ENCODE data around the gene TMEM114.

TMEM114 gene

DNA sequence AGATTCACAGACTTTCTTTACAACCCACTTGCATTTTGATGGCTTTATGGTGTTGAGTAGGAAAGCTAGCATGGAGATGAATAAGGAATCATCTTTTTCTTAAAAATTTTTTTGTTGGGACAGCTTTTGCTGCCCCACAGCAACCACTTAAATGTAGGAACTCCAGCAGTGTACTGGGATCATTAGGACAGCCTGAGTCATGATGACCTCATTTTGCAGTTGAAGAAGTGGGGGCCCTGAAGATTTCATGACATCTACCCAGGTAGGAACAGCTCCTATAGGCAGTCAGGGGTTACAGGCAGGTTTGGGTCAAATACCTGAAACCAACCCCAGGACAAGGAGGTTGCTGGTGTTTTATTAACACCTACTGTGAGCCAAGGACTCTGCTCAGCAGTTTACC, 33.3 kb upstream of the TMEM114 start:
- TF ChIP-seq, protein P1, sequence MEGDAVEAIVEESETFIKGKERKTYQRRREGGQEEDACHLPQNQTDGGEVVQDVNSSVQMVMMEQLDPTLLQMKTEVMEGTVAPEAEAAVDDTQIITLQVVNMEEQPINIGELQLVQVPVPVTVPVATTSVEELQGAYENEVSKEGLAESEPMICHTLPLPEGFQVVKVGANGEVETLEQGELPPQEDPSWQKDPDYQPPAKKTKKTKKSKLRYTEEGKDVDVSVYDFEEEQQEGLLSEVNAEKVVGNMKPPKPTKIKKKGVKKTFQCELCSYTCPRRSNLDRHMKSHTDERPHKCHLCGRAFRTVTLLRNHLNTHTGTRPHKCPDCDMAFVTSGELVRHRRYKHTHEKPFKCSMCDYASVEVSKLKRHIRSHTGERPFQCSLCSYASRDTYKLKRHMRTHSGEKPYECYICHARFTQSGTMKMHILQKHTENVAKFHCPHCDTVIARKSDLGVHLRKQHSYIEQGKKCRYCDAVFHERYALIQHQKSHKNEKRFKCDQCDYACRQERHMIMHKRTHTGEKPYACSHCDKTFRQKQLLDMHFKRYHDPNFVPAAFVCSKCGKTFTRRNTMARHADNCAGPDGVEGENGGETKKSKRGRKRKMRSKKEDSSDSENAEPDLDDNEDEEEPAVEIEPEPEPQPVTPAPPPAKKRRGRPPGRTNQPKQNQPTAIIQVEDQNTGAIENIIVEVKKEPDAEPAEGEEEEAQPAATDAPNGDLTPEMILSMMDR (IDR thresholded peaks at IDR 0.05; ENCODE audit: insufficient read depth, low read length, missing control alignments) = no peak
- H3K4me3 ChIP-seq (ENCODE audit: low read depth, low read length) = no peak overlapping the region
- POLR2A ChIA-PET = no interaction called here
- DNase-seq (ENCODE audit: low read depth, low spot score) = no peak
- CTCF ChIA-PET = interaction anchor here (3.0 to 7.5 kb wide), 2 partner anchors 51 to 55 kb away, joined by 9 to 43 read pairs; no protein-coding TSS in a partner anchor

DNA sequence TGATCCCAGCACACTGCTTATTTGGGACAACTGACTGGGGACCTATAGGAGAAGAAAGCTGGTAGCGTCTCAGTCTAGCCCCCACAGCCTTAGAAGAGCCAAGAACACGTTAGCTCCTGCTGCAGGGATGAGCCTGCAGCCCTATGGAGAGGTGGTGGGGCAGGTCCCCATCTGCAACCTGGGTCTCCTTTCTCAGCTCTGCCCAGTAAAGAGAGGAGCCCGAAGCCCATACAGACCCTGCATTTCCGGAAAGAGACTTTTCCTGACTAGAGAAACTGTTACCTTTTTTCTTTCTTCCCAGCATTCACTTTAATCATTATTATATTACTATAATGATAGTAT, 32.0 kb upstream of the TMEM114 start:
- DNase-seq (ENCODE audit: low read depth, low spot score) = no peak
- TF ChIP-seq, protein P1 (IDR thresholded peaks at IDR 0.05; ENCODE audit: insufficient read depth, low read length, missing control alignments) = no peak
- CTCF ChIA-PET = interaction anchor here (0.9 to 7.5 kb wide), 4 partner anchors 10 to 53 kb away, joined by 3 to 43 read pairs (median 4); no protein-coding TSS in a partner anchor
- POLR2A ChIA-PET = no interaction called here
- peak overlapping the region; percentile 99 for H3K4me3 ChIP-seq (ENCODE audit: low read depth, low read length)

DNA sequence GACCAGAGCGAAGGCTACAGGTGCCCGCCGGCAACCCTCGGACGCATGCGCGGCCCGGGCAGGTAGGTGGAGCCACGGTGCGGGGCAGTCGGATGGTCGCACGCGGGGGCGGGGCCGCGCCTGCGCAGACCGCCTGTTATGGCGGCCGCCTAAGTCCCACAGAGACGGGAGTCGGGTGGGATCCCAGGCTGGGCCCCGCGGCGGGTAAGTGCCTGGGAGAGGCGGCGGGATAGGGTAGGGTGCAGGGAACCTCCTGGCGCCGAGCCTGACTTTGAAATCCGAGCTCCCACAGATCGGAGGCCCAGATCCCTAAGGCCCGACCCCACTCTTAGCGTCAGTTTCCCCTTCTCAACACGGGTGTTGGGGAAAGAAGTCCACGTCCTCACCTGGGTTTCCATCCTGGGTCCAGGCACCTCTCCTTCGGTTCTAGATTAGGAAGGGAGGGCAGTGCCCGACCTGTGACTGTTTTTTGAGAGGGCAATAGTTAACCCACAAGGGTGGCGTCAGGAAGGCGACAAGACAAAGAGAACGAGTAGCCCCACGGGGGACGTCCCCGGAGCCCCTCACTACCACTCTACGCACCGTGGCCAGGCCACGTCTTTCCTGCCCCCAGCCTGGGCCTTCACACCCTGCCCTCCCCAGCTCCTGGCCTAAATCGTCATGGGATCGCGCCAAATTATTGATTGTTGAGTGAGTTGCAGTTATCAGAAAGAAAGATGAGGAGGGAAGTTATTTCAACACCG, 31.4 kb upstream of the TMEM114 start, which contains the start of gene METTL22:
TSS of gene METTL22 (plus strand) at position 127 of the 743 bp plus-strand sequence. CDS start 3,968 bp downstream, outside the sequence.
- TF ChIP-seq, protein P1 (IDR thresholded peaks at IDR 0.05; ENCODE audit: insufficient read depth, low read length, missing control alignments) = no peak
- POLR2A ChIA-PET = no interaction called here
- H3K4me3 ChIP-seq (ENCODE audit: low read depth, low read length) = peak within 1 kb of the TSS; percentile 99
- peak; percentile 10 for DNase-seq (ENCODE audit: low read depth, low spot score)
- CTCF ChIA-PET = interaction anchor here (0.9 to 7.5 kb wide), 4 partner anchors 11 to 53 kb away, joined by 3 to 43 read pairs (median 4); no protein-coding TSS in a partner anchor

DNA sequence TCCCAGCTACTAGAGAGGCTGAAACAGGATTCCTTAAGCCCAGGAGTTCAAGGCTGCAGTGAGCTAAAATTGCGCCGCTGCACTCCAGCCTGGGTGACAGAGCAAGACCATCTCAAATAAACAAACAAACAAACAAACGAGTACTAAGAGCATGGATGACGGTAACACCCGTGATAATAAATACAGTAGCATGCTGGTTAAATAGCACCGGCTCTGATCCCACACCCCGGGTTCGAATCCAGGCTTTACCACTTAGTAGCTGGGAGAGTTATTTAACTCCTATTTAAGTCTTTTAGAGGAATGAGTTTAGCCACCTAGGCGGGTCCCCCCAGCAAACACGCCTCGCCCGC, 30.9 kb upstream of the TMEM114 start:
- POLR2A ChIA-PET = no interaction called here
- CTCF ChIA-PET = interaction anchor here (7.5 kb wide), 1 partner anchor 52 kb away, joined by 43 read pairs; no protein-coding TSS in a partner anchor
- no peak for DNase-seq (ENCODE audit: low read depth, low spot score)
- TF ChIP-seq, protein P1 (IDR thresholded peaks at IDR 0.05; ENCODE audit: insufficient read depth, low read length, missing control alignments) = no peak
- peak overlapping the region; percentile 99 for H3K4me3 ChIP-seq (ENCODE audit: low read depth, low read length)

DNA sequence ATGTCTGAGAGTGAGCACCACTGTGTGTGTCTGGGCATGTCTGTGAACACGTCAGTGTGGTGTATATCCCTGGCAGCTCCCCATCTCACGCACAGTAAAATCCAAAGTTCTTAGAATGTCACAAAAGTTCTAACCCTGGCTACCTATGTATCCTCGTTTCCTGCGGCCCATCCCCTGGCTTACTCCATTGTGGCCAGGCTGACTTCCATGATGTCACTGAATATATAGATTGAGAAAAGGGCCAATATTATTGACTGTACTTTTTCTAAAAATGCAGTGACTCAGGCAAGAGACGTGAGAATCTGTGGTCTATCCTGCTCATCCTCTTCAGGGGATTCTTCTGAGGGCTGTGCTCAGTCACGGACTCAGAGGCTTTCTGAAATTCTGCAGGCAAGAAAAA, 30.2 kb upstream of the TMEM114 start:
- no peak for DNase-seq (ENCODE audit: low read depth, low spot score)
- POLR2A ChIA-PET = no interaction called here
- H3K4me3 ChIP-seq (ENCODE audit: low read depth, low read length) = no peak overlapping the region
- TF ChIP-seq, protein P1 (IDR thresholded peaks at IDR 0.05; ENCODE audit: insufficient read depth, low read length, missing control alignments) = no peak
- CTCF ChIA-PET = interaction anchor here (7.5 kb wide), 1 partner anchor 52 kb away, joined by 43 read pairs; no protein-coding TSS in a partner anchor

DNA sequence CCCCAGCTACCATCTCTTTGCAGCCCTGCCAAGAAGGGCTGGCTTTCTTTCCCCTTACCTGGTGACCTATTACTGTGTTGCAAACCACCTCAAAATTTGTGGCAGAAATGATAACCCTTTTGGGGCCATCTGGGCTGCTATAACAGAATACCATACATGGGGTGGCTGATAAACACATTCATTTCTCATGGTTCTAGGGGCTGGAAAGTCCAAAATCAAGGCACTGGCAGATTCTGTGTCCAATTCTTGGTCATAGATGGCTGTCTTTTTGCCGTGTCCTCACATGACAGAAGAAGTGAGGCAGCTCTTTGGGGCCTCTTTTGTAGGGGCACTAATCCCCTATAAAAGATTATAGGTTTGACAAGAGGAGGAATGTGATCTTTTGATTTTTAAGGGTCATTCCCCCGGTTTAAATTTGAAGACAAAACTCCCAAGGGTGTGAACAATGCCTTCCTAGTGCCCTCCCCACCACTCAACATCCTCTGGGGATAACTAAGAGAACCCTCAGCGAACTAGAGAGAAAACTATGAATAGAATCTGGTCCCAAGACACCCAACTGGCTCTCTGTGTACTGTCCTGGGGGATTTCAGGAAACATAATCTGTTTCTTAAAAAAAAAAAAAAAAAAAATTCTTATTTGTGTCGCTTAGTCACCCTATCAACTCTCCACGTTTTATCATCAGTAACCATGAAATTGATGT, 29.5 kb upstream of the TMEM114 start:
- TF ChIP-seq, protein P1 (IDR thresholded peaks at IDR 0.05; ENCODE audit: insufficient read depth, low read length, missing control alignments) = no peak
- ChIA-PET CTCF (interaction anchor here (7.5 kb wide), 1 partner anchor 51 kb away, joined by 43 read pairs; no protein-coding TSS in a partner anchor), POLR2A (no interaction called here)
- DNase-seq (ENCODE audit: low read depth, low spot score) = no peak
- H3K4me3 ChIP-seq (ENCODE audit: low read depth, low read length) = no peak overlapping the region
